ENCODE results near the gene NRARP. TPM values are rescaled to one million over a fixed set of nuclear protein-coding genes. Genes with fewer than 3 reads are reported as not detected.
A peak's percentile ranks its signal among the peaks of the same experiment; 100 is the strongest.

NRARP gene
- total and polyA plus RNA-seq, 2 of the 13 experiments (the other 11 are each of a cell fraction or from before 2014, with no cell fraction given): 0.22 to 0.46 TPM

- TF ChIP-seq, protein P1, sequence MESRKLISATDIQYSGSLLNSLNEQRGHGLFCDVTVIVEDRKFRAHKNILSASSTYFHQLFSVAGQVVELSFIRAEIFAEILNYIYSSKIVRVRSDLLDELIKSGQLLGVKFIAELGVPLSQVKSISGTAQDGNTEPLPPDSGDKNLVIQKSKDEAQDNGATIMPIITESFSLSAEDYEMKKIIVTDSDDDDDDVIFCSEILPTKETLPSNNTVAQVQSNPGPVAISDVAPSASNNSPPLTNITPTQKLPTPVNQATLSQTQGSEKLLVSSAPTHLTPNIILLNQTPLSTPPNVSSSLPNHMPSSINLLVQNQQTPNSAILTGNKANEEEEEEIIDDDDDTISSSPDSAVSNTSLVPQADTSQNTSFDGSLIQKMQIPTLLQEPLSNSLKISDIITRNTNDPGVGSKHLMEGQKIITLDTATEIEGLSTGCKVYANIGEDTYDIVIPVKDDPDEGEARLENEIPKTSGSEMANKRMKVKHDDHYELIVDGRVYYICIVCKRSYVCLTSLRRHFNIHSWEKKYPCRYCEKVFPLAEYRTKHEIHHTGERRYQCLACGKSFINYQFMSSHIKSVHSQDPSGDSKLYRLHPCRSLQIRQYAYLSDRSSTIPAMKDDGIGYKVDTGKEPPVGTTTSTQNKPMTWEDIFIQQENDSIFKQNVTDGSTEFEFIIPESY (CRISPR knock-in tag; IDR thresholded peaks at IDR 0.05): peak; percentile 71
- no peak for TF ChIP-seq SUZ12 (IDR thresholded peaks at IDR 0.05; ENCODE audit: low read depth, low read length)
- no peak for TF ChIP-seq NR2F1 (CRISPR knock-in tag; IDR thresholded peaks at IDR 0.05)
- TF ChIP-seq, protein P2, sequence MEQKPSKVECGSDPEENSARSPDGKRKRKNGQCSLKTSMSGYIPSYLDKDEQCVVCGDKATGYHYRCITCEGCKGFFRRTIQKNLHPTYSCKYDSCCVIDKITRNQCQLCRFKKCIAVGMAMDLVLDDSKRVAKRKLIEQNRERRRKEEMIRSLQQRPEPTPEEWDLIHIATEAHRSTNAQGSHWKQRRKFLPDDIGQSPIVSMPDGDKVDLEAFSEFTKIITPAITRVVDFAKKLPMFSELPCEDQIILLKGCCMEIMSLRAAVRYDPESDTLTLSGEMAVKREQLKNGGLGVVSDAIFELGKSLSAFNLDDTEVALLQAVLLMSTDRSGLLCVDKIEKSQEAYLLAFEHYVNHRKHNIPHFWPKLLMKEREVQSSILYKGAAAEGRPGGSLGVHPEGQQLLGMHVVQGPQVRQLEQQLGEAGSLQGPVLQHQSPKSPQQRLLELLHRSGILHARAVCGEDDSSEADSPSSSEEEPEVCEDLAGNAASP (CRISPR knock-in tag; IDR thresholded peaks at IDR 0.05; ENCODE audit: borderline replicate concordance): no peak
- no peak for TF ChIP-seq MBNL3 (CRISPR knock-in tag; conservative IDR thresholded peaks at IDR 0.05)
- no peak for TF ChIP-seq SPEN (CRISPR knock-in tag; IDR thresholded peaks at IDR 0.05; ENCODE audit: low read depth)
- TF ChIP-seq ZNF362 (CRISPR knock-in tag; IDR thresholded peaks at IDR 0.05; ENCODE audit: borderline replicate concordance): no peak
- no peak for TF ChIP-seq NCOA1 (CRISPR knock-in tag; IDR thresholded peaks at IDR 0.05)
- no peak for TF ChIP-seq PHB2 (IDR thresholded peaks at IDR 0.05; ENCODE audit: partially characterized antibody)
- TF ChIP-seq GPN1 (CRISPR knock-in tag; IDR thresholded peaks at IDR 0.05; ENCODE audit: borderline replicate concordance): no peak
- no peak for TF ChIP-seq PPARG (CRISPR knock-in tag; conservative IDR thresholded peaks at IDR 0.05)
- TF ChIP-seq, protein P3, sequence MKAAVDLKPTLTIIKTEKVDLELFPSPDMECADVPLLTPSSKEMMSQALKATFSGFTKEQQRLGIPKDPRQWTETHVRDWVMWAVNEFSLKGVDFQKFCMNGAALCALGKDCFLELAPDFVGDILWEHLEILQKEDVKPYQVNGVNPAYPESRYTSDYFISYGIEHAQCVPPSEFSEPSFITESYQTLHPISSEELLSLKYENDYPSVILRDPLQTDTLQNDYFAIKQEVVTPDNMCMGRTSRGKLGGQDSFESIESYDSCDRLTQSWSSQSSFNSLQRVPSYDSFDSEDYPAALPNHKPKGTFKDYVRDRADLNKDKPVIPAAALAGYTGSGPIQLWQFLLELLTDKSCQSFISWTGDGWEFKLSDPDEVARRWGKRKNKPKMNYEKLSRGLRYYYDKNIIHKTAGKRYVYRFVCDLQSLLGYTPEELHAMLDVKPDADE (CRISPR knock-in tag; IDR thresholded peaks at IDR 0.05): no peak
- TF ChIP-seq, protein P4, sequence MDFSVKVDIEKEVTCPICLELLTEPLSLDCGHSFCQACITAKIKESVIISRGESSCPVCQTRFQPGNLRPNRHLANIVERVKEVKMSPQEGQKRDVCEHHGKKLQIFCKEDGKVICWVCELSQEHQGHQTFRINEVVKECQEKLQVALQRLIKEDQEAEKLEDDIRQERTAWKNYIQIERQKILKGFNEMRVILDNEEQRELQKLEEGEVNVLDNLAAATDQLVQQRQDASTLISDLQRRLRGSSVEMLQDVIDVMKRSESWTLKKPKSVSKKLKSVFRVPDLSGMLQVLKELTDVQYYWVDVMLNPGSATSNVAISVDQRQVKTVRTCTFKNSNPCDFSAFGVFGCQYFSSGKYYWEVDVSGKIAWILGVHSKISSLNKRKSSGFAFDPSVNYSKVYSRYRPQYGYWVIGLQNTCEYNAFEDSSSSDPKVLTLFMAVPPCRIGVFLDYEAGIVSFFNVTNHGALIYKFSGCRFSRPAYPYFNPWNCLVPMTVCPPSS (IDR thresholded peaks at IDR 0.05): no peak
- TF ChIP-seq ATAD3A (CRISPR knock-in tag; IDR thresholded peaks at IDR 0.05): 0 out of 2 replicates have a peak, but pooled peaks have one; percentile 56
- TF ChIP-seq HDAC2 (CRISPR knock-in tag; IDR thresholded peaks at IDR 0.05): no peak
- no peak for TF ChIP-seq ZNF563 (CRISPR knock-in tag; IDR thresholded peaks at IDR 0.05)
- TF ChIP-seq ZNF883 (CRISPR knock-in tag; IDR thresholded peaks at IDR 0.05; ENCODE audit: not compliant biosample characterization): peak; percentile 19
- TF ChIP-seq ZNF598 (CRISPR knock-in tag; IDR thresholded peaks at IDR 0.05; ENCODE audit: borderline replicate concordance): no peak
- no peak for TF ChIP-seq TBX2 (CRISPR knock-in tag; IDR thresholded peaks at IDR 0.05; ENCODE audit: borderline replicate concordance)
- TF ChIP-seq NONO (IDR thresholded peaks at IDR 0.05): no peak
- no peak for TF ChIP-seq NONO (CRISPR knock-in tag; conservative IDR thresholded peaks at IDR 0.05)
- TF ChIP-seq ZBTB25 (CRISPR knock-in tag; IDR thresholded peaks at IDR 0.05): no peak
- TF ChIP-seq ZSCAN12 (CRISPR knock-in tag; IDR thresholded peaks at IDR 0.05): no peak
Observed at GRCh38 chr9:137294681-137295237, 7.3 kb downstream of the NRARP start (continued).
